ENCODE measurements around the gene RNF225. TPM values are rescaled to one million over a fixed set of nuclear protein-coding genes. Genes with fewer than 3 reads are reported as not detected.

Gene RNF225
- total RNA-seq, 3 donors from 2014 or later (not counting 1 experiment from before 2014, with no cell fraction given): 0.39 TPM; not detected in 2

GRCh38 chr19:58380662-58381459 lies 14.6 kb upstream of the RNF225 start, which contains the start of gene ZNF837:
Gene ZNF837, minus strand, starts transcription at chr19:58381030. Its CDS starts 11,698 bp downstream, at chr19:58369332.
- peak within 1 kb of the TSS; percentile 93 to 94 for H3K27ac Mint-ChIP-seq
- H3K27me3 Mint-ChIP-seq (ENCODE audit: low read depth in 2 of 2): no peaks in the 10 kb centered on the region
- Histone ChIP-seq H3K4me3 (ENCODE audit: low read length) (peak within 1 kb of the TSS; percentile 50), H3K27ac (ENCODE audit: low read length) (peak within 1 kb of the TSS; percentile 92), H3K27me3 (ENCODE audit: control insufficient read depth, insufficient read depth, low read length) (no peaks in the 10 kb centered on the region), H3K4me1 (ENCODE audit: control insufficient read depth, insufficient read depth, low read length) (peaks cover 36% of the 10 kb centered on the region), H3K36me3 (ENCODE audit: control insufficient read depth, insufficient read depth, low read length) (no peaks in the 10 kb centered on the region), H3K9me3 (ENCODE audit: control insufficient read depth, insufficient read depth, low read length) (no peaks in the 10 kb centered on the region)
- no peaks in the 10 kb centered on the region for H3K9me3 Mint-ChIP-seq
- H3K36me3 Mint-ChIP-seq: no peaks in the 10 kb centered on the region
- peak; percentile 85 to 94 (median 86) for ATAC-seq
- WGBS (ENCODE audit: insufficient coverage): under 1% methylated on average over 83 of the region's 83 CpGs
- peak within 1 kb of the TSS; percentile 89 for H3K4me3 Mint-ChIP-seq
- TF ChIP-seq CTCF (IDR thresholded peaks at IDR 0.05): no peak
- peak; percentile 95 to 100 for DNase-seq
- intact Hi-C loops (cut with micrococcal nuclease): loop anchor here (1.0 to 10.0 kb wide), 6 partner anchors 20 to 196 kb away; partner anchors contain the start of genes ERVK3-1, ZNF132, ZNF274 and ZNF324
- peaks cover 13 to 28% of the 10 kb centered on the region in 2 donors for H3K4me1 Mint-ChIP-seq

- H3K4me1 ChIP-seq (ENCODE audit: control insufficient read depth, insufficient read depth, low read length): peaks cover 44% of the 10 kb centered on the region
- H3K9me3 ChIP-seq (ENCODE audit: control insufficient read depth, insufficient read depth, low read length): no peaks in the 10 kb centered on the region
- no peaks in the 10 kb centered on the region for H3K27me3 ChIP-seq (ENCODE audit: control insufficient read depth, insufficient read depth, low read length)
- H3K27ac ChIP-seq (ENCODE audit: low read length): peak overlapping the region; percentile 92
- intact Hi-C loops (cut with micrococcal nuclease): loop anchor here (1.0 to 10.0 kb wide), 6 partner anchors 20 to 197 kb away; partner anchors contain the start of genes ERVK3-1, ZNF132, ZNF274 and ZNF324
- no peaks in the 10 kb centered on the region for H3K9me3 Mint-ChIP-seq
- peak overlapping the region; percentile 93 to 94 for H3K27ac Mint-ChIP-seq
- H3K4me3 Mint-ChIP-seq: peak overlapping the region; percentile 89
- peak overlapping the region; percentile 50 for H3K4me3 ChIP-seq (ENCODE audit: low read length)
- H3K36me3 ChIP-seq (ENCODE audit: control insufficient read depth, insufficient read depth, low read length): no peaks in the 10 kb centered on the region
- no peaks in the 10 kb centered on the region for H3K27me3 Mint-ChIP-seq (ENCODE audit: low read depth in 2 of 2)
- 37% methylated on average over 22 of the region's 26 CpGs for WGBS (ENCODE audit: insufficient coverage)
- TF ChIP-seq CTCF (IDR thresholded peaks at IDR 0.05): no peak
- ATAC-seq (no peak), DNase-seq (no peak)
- peaks cover 13 to 36% of the 10 kb centered on the region in 2 donors for H3K4me1 Mint-ChIP-seq
- no peaks in the 10 kb centered on the region for H3K36me3 Mint-ChIP-seq
These were observed 13.8 kb upstream of the RNF225 start for GRCh38 chr19:58381460-58382212.

GRCh38 chr19:58382997-58383603 lies 12.4 kb upstream of the RNF225 start:
- no peak for TF ChIP-seq CTCF (IDR thresholded peaks at IDR 0.05)
- Histone ChIP-seq H3K27ac (ENCODE audit: low read length) (no peak overlapping the region), H3K9me3 (ENCODE audit: control insufficient read depth, insufficient read depth, low read length) (no peaks in the 10 kb centered on the region), H3K36me3 (ENCODE audit: control insufficient read depth, insufficient read depth, low read length) (peaks cover 3% of the 10 kb centered on the region), H3K27me3 (ENCODE audit: control insufficient read depth, insufficient read depth, low read length) (no peaks in the 10 kb centered on the region), H3K4me3 (ENCODE audit: low read length) (no peak overlapping the region), H3K4me1 (ENCODE audit: control insufficient read depth, insufficient read depth, low read length) (peaks cover 55% of the 10 kb centered on the region)
- DNase-seq: no peak
- peaks cover 26 to 51% of the 10 kb centered on the region in 2 donors for H3K4me1 Mint-ChIP-seq
- ATAC-seq: no peak
- intact Hi-C loops (cut with micrococcal nuclease): loop anchor here (10.0 kb wide), 1 partner anchor 198 kb away; the partner anchor contains the start of gene ZNF274
- H3K27me3 Mint-ChIP-seq (ENCODE audit: low read depth in 2 of 2): no peaks in the 10 kb centered on the region
- no peaks in the 10 kb centered on the region for H3K9me3 Mint-ChIP-seq
- peak overlapping the region; percentile 74 for H3K4me3 Mint-ChIP-seq
- peak overlapping the region; percentile 93 to 94 for H3K27ac Mint-ChIP-seq
- H3K36me3 Mint-ChIP-seq: no peaks in the 10 kb centered on the region
- 96% methylated on average over 6 of the region's 6 CpGs for WGBS (ENCODE audit: insufficient coverage)
